ENCODE measurements around the gene LARGE1. TPM values are rescaled to one million over a fixed set of nuclear protein-coding genes. Genes with fewer than 3 reads are reported as not detected.

LARGE1 gene
- total and polyA plus RNA-seq, 4 donors = 25.6 to 45.6 (median 37.6) TPM

DNA sequence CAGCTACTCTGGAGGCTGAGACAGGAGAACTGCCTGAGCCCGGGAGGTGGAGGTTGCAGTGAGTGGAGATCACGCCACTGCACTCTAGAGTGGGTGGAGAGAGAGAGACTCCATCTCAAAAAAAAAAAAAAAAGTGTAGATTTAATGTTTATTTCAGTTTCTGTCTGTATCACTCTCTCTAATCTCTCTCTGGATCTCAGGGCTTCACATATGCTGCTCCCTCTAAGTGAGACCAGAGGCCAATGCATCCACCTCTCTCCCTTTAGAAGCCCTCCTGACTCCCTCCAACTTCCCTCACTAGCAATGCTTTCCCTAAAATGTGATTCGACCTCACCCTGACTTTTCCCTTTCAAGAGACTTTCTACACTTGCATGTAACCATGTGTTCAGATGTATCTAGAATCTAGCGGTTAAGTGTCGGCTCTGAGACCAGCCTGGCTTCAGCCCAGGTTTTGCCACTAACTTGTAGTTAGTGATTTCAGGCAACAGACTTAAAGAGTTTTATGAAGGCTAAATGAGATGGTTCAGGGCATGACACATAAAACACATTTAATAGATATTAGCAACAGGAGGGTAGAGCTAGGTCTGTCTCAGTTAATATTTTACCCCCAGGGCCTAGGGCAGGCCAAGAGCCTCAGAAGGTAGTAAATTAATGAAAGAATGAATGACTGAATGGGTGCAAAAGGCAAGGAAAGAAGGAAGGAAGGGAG is 364.3 kb downstream of the LARGE1 start:
- H3K27me3 ChIP-seq (ENCODE audit: control insufficient read depth, insufficient read depth, low read length) = no peaks in the 10 kb centered on the region
- H3K36me3 ChIP-seq (ENCODE audit: control insufficient read depth, insufficient read depth, low read length) = no peaks in the 10 kb centered on the region
- WGBS (ENCODE audit: insufficient coverage) = 100% methylated on average over 1 of the region's 5 CpGs
- DNase-seq (ENCODE audit: low read depth in 4 of 6, low spot score in 6 of 6) = no peak
- no peaks in the 10 kb centered on the region for H3K4me1 ChIP-seq (ENCODE audit: control insufficient read depth, insufficient read depth, low read length)
- no peak overlapping the region for H3K27ac ChIP-seq (ENCODE audit: low read depth, low read length)
- H3K4me3 ChIP-seq (ENCODE audit: low read depth, low read length) = no peak overlapping the region
- H3K9me3 ChIP-seq (ENCODE audit: control insufficient read depth, insufficient read depth, low read length) = no peaks in the 10 kb centered on the region

DNA sequence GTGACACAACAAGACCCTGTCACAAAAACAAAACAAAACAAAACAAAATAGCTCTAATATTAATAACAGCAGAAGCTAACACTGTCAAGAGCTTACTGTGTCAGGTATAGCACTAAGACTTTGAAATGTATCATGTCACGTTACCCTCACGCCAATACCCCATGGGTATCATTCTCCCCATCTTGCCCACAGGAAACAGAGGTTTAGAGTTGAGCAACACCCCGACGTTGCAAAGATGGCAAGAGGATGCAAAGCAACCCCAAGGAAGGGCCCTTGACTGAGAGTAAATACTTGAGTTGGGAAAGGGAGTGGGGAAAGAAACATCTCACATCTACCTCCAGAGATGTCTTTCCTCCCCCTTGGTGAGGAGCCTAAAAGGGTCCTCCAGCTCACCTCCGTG is 366.8 kb downstream of the LARGE1 start:
- no CpG with 5 or more reads among the region's 5 CpGs for WGBS (ENCODE audit: insufficient coverage)
- Histone ChIP-seq H3K4me1 (ENCODE audit: control insufficient read depth, insufficient read depth, low read length) (no peaks in the 10 kb centered on the region), H3K27ac (ENCODE audit: low read depth, low read length) (no peak overlapping the region), H3K36me3 (ENCODE audit: control insufficient read depth, insufficient read depth, low read length) (no peaks in the 10 kb centered on the region), H3K27me3 (ENCODE audit: control insufficient read depth, insufficient read depth, low read length) (no peaks in the 10 kb centered on the region), H3K4me3 (ENCODE audit: low read depth, low read length) (no peak overlapping the region), H3K9me3 (ENCODE audit: control insufficient read depth, insufficient read depth, low read length) (no peaks in the 10 kb centered on the region)
- no peak for DNase-seq (ENCODE audit: low read depth in 4 of 6, low spot score in 6 of 6)

DNA sequence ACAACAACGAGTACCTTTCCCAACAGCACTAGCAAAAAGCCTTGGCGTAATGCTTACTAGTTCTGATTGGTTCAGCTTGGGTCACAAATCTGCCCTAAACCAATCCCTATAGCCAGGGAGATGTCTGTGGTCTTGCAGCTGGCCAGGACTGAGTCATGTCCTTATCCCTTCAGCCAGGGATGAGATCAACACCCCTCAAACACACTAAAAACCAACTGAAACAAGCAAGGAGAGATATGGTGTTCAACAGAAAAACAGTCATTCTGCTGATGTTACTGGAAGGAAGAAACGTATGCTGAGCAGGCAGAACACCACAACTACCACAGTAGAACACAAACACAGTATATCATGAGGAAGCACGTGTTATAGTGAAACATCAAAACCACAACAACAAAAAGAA is 375.6 kb downstream of the LARGE1 start:
- DNase-seq (ENCODE audit: low read depth in 4 of 6, low spot score in 6 of 6) = no peak
- 100% methylated on average over 2 of the region's 4 CpGs for WGBS (ENCODE audit: insufficient coverage)
- no peak overlapping the region for H3K27ac ChIP-seq (ENCODE audit: low read depth, low read length)

GRCh38 chr22:33542722-33543121 is 377.6 kb downstream of the LARGE1 start:
- WGBS (ENCODE audit: insufficient coverage) = 100% methylated on average over 2 of the region's 4 CpGs
- Histone ChIP-seq H3K4me1 (ENCODE audit: control insufficient read depth, insufficient read depth, low read length) (peaks cover 12% of the 10 kb centered on the region), H3K36me3 (ENCODE audit: control insufficient read depth, insufficient read depth, low read length) (no peaks in the 10 kb centered on the region), H3K9me3 (ENCODE audit: control insufficient read depth, insufficient read depth, low read length) (no peaks in the 10 kb centered on the region), H3K27me3 (ENCODE audit: control insufficient read depth, insufficient read depth, low read length) (no peaks in the 10 kb centered on the region), H3K4me3 (ENCODE audit: low read depth, low read length) (no peak overlapping the region), H3K27ac (ENCODE audit: low read depth, low read length) (no peak overlapping the region)
- no peak for DNase-seq (ENCODE audit: low read depth in 4 of 6, low spot score in 6 of 6)

More for the DNA sequence above, 375.6 kb downstream of the LARGE1 start:
- no peaks in the 10 kb centered on the region for H3K27me3 ChIP-seq (ENCODE audit: control insufficient read depth, insufficient read depth, low read length)
- H3K36me3 ChIP-seq (ENCODE audit: control insufficient read depth, insufficient read depth, low read length) = no peaks in the 10 kb centered on the region
- peaks cover 10% of the 10 kb centered on the region for H3K4me1 ChIP-seq (ENCODE audit: control insufficient read depth, insufficient read depth, low read length)
- no peaks in the 10 kb centered on the region for H3K9me3 ChIP-seq (ENCODE audit: control insufficient read depth, insufficient read depth, low read length)
- no peak overlapping the region for H3K4me3 ChIP-seq (ENCODE audit: low read depth, low read length)

- Histone ChIP-seq H3K4me3 (ENCODE audit: low read depth, low read length) (no peak overlapping the region), H3K36me3 (ENCODE audit: control insufficient read depth, insufficient read depth, low read length) (no peaks in the 10 kb centered on the region), H3K4me1 (ENCODE audit: control insufficient read depth, insufficient read depth, low read length) (peaks cover 12% of the 10 kb centered on the region), H3K27me3 (ENCODE audit: control insufficient read depth, insufficient read depth, low read length) (no peaks in the 10 kb centered on the region), H3K9me3 (ENCODE audit: control insufficient read depth, insufficient read depth, low read length) (no peaks in the 10 kb centered on the region), H3K27ac (ENCODE audit: low read depth, low read length) (no peak overlapping the region)
- WGBS (ENCODE audit: insufficient coverage) = no CpG with 5 or more reads among the region's 3 CpGs
- no peak for DNase-seq (ENCODE audit: low read depth in 4 of 6, low spot score in 6 of 6)
These were observed 378.1 kb downstream of the LARGE1 start for GRCh38 chr22:33542153-33542552.

DNA sequence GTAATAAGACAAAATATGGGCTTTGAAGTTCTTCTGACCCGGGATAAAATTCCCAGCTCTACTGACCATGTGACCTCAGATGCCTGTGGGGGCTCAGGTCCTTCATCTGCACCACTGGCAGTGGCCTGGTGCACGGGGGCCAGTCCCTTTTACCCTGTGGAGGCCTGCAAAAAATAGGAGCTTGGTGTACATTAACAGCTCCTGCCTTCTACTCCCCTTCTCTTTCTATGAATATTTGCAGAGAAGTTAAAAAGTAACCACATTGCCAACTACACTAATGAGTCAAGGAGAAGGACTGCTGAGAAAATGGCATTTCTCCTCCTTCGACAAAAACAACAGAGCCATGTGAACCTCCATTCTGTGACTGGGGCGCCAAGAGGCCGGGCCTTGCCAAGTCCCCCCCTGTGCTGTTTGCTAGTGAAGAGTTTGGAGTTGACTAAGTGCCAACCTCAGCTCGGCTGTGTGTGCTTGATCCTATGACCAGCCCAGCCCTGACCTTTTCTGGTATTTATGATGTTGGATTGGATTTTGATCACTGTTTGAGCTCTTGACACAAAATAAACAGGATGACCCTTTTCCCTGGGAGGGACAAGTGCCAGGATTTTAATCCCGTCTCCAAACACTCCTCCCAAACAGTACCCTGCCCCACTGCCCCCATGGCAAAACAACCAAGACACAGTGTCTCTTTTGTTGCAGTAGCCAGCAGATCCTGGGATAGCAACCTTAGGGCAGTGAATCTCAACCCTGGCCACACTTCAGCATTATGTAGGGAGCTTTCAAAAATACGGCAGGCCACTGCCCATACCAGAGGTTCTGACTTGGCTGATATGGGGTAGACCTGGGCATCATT is 380.1 kb downstream of the LARGE1 start:
- peak in 4 of 6 donors; percentile 33 to 86 (median 66) for DNase-seq (ENCODE audit: low read depth in 4 of 6, low spot score in 6 of 6)
- Histone ChIP-seq H3K4me1 (ENCODE audit: control insufficient read depth, insufficient read depth, low read length) (peaks cover 12% of the 10 kb centered on the region), H3K9me3 (ENCODE audit: control insufficient read depth, insufficient read depth, low read length) (no peaks in the 10 kb centered on the region), H3K4me3 (ENCODE audit: low read depth, low read length) (no peak overlapping the region), H3K36me3 (ENCODE audit: control insufficient read depth, insufficient read depth, low read length) (no peaks in the 10 kb centered on the region), H3K27ac (ENCODE audit: low read depth, low read length) (no peak overlapping the region), H3K27me3 (ENCODE audit: control insufficient read depth, insufficient read depth, low read length) (no peaks in the 10 kb centered on the region)
- 38% methylated on average over 1 of the region's 8 CpGs for WGBS (ENCODE audit: insufficient coverage)

- DNase-seq (ENCODE audit: low read depth in 4 of 6, low spot score in 6 of 6) = no peak
- H3K4me1 ChIP-seq (ENCODE audit: control insufficient read depth, insufficient read depth, low read length) = peaks cover 12% of the 10 kb centered on the region
- no peak overlapping the region for H3K27ac ChIP-seq (ENCODE audit: low read depth, low read length)
These were observed 380.9 kb downstream of the LARGE1 start for GRCh38 chr22:33539202-33539901.

DNA sequence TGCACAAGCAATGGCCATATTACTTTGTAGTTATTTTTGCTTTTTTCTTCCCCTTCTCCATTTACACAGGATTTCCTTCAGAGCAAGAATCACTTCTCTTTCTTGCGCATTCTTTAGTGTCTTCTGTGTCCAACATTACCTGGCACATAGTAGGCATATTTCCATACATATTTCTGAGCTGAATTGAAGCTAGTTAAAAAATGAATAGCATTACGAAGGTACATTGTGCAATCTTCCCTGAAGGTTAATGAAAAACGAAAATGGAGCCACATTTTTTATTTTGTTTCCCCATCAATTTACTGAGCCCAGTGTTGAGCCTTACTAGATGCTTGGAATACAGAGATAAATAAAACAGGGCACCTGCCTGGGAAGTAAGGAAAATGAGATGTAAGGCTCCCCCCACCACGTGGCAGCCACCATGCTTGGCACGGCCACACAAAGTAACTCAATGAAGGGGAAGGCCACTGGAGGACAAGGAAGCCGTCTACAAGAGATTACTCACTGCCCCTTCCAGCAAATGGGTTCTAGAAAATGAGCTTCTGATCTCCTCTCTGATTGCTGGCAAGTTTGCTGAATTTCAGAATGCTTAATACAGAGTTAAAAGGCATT is 381.9 kb downstream of the LARGE1 start:
- Histone ChIP-seq H3K27ac (ENCODE audit: low read depth, low read length) (no peak overlapping the region), H3K4me1 (ENCODE audit: control insufficient read depth, insufficient read depth, low read length) (peaks cover 12% of the 10 kb centered on the region), H3K4me3 (ENCODE audit: low read depth, low read length) (no peak overlapping the region), H3K27me3 (ENCODE audit: control insufficient read depth, insufficient read depth, low read length) (no peaks in the 10 kb centered on the region), H3K36me3 (ENCODE audit: control insufficient read depth, insufficient read depth, low read length) (no peaks in the 10 kb centered on the region), H3K9me3 (ENCODE audit: control insufficient read depth, insufficient read depth, low read length) (no peaks in the 10 kb centered on the region)
- DNase-seq (ENCODE audit: low read depth in 4 of 6, low spot score in 6 of 6) = no peak
- 60% methylated on average over 1 of the region's 6 CpGs for WGBS (ENCODE audit: insufficient coverage)

More at GRCh38 chr22:33539202-33539901, 380.9 kb downstream of the LARGE1 start:
- no peaks in the 10 kb centered on the region for H3K36me3 ChIP-seq (ENCODE audit: control insufficient read depth, insufficient read depth, low read length)
- no peaks in the 10 kb centered on the region for H3K27me3 ChIP-seq (ENCODE audit: control insufficient read depth, insufficient read depth, low read length)
- no peaks in the 10 kb centered on the region for H3K9me3 ChIP-seq (ENCODE audit: control insufficient read depth, insufficient read depth, low read length)
- no peak overlapping the region for H3K4me3 ChIP-seq (ENCODE audit: low read depth, low read length)
- no CpG with 5 or more reads among the region's 5 CpGs for WGBS (ENCODE audit: insufficient coverage)

GRCh38 chr22:33537059-33537458 is 383.2 kb downstream of the LARGE1 start:
- Histone ChIP-seq H3K27me3 (ENCODE audit: control insufficient read depth, insufficient read depth, low read length) (no peaks in the 10 kb centered on the region), H3K9me3 (ENCODE audit: control insufficient read depth, insufficient read depth, low read length) (no peaks in the 10 kb centered on the region), H3K4me1 (ENCODE audit: control insufficient read depth, insufficient read depth, low read length) (peaks cover 15% of the 10 kb centered on the region), H3K27ac (ENCODE audit: low read depth, low read length) (no peak overlapping the region), H3K4me3 (ENCODE audit: low read depth, low read length) (no peak overlapping the region), H3K36me3 (ENCODE audit: control insufficient read depth, insufficient read depth, low read length) (no peaks in the 10 kb centered on the region)
- 84% methylated on average over 6 of the region's 9 CpGs for WGBS (ENCODE audit: insufficient coverage)
- no peak for DNase-seq (ENCODE audit: low read depth in 4 of 6, low spot score in 6 of 6)

All from spinal cord (tissue), 10 donors.